Measurements from ENCODE around the gene PNPLA6. TPM values are rescaled to one million over a fixed set of nuclear protein-coding genes. Genes with fewer than 3 reads are reported as not detected.

Gene PNPLA6
- total RNA-seq, 1 experiment from 2014 or later: 121 TPM

- no peak overlapping the region for H3K4me3 ChIP-seq
- no peak for DNase-seq
These were observed 75.1 kb downstream of the PNPLA6 start for GRCh38 chr19:7610491-7611240.

More at GRCh38 chr19:7610491-7611240, 75.1 kb downstream of the PNPLA6 start:
- Histone ChIP-seq H4K20me1 (ENCODE audit: insufficient read depth) (peaks cover 10% of the 10 kb centered on the region; the same call in 1 of the 2 replicates), H3K4me1 (replicated peaks; ENCODE audit: insufficient read depth) (no peaks in the 10 kb centered on the region), H3K4me2 (no peak overlapping the region), H3K9me3 (ENCODE audit: insufficient read depth, low read depth) (no peaks in the 10 kb centered on the region), H3F3A (ENCODE audit: insufficient read depth, low read depth) (peaks cover 12% of the 10 kb centered on the region; the same call in 1 of the 2 replicates), H3K27ac (no peak overlapping the region), H3K36me3 (ENCODE audit: low read depth) (no peaks in the 10 kb centered on the region; the same call in 1 of the 2 replicates), H2AFZ (no peak overlapping the region), H3K27me3 (ENCODE audit: insufficient read depth, low read depth) (no peaks in the 10 kb centered on the region), H3K79me2 (ENCODE audit: low read depth) (no peaks in the 10 kb centered on the region), H3K9me2 (ENCODE audit: insufficient read depth) (no peaks in the 10 kb centered on the region)
- ChIA-PET CTCF (no interaction called here), POLR2A (ENCODE audit: unreplicated experiment) (no interaction called here)
- no TSS peak for BruUV-seq (replicated peaks)
- intact Hi-C loops (cut with micrococcal nuclease; ENCODE audit: unreplicated experiment): no loop called here
- no peak for TF ChIP-seq CTCF (conservative IDR thresholded peaks at IDR 0.05)
- no peak for TF ChIP-seq EZH2 (IDR thresholded peaks at IDR 0.05; ENCODE audit: low read depth)

Other genes starting within 250 kb of the PNPLA6 start
- gene INSR, start 241.3 kb upstream of the PNPLA6 start, total RNA-seq (2021): 9.3 and 18.9 TPM in 2 replicates
- 58.2 and 77.4 TPM in 2 replicates for gene ARHGEF18, start 186.8 kb upstream of the PNPLA6 start, total RNA-seq (2021)
- gene PEX11G, start 46.7 kb upstream of the PNPLA6 start, total RNA-seq (2021): 10.5 and 16.0 TPM in 2 replicates
- 60.7 and 85.3 TPM in 2 replicates for gene ZNF358, start 19.6 kb upstream of the PNPLA6 start, total RNA-seq (2021)
- 10.4 and 16.0 TPM in 2 replicates for gene MCOLN1, start 13.1 kb upstream of the PNPLA6 start, total RNA-seq (2021)
- gene CAMSAP3, start 60.1 kb downstream of the PNPLA6 start, total RNA-seq (2021): 25.9 and 27.8 TPM in 2 replicates
- gene XAB2, start 93.8 kb downstream of the PNPLA6 start, total RNA-seq (2021): 44.9 and 51.3 TPM in 2 replicates
- gene PET100, start 94.1 kb downstream of the PNPLA6 start, total RNA-seq (2021): 149 and 222 TPM in 2 replicates
- 0.92 and 1.0 TPM in 2 replicates for gene PCP2, start 98.0 kb downstream of the PNPLA6 start, total RNA-seq (2021)
- 148 and 201 TPM in 2 replicates for gene STXBP2, start 101.4 kb downstream of the PNPLA6 start, total RNA-seq (2021)
- gene RETN, start 133.3 kb downstream of the PNPLA6 start, total RNA-seq (2021): not detected in 2 replicates
- gene MCEMP1, start 141.4 kb downstream of the PNPLA6 start, total RNA-seq (2021): not detected in 2 replicates
- gene TRAPPC5, start 145.1 kb downstream of the PNPLA6 start, total RNA-seq (2021): 81.2 and 103 TPM in 2 replicates
- not detected in 2 replicates for gene FCER2, start 166.4 kb downstream of the PNPLA6 start, total RNA-seq (2021)
- not detected in 2 replicates for gene CLEC4G, start 196.4 kb downstream of the PNPLA6 start, total RNA-seq (2021)
- gene CD209, start 211.8 kb downstream of the PNPLA6 start, total RNA-seq (2021): not detected in 2 replicates
- gene CLEC4M, start 227.5 kb downstream of the PNPLA6 start, total RNA-seq (2021): not detected in 2 replicates

Measured in PC-9 (cell line).